GM11168 (cell line): Measurements from ENCODE around the gene RNF167.

Source experiments
- in situ Hi-C: fragments of 300-500 bp; cut with MboI; formaldehyde crosslinking; loops from one replicate; pipeline ENCODE4 v1.12.0; 2022; ENCODE audit warnings: low sequenced_read_pairs; ENCODE audit not compliant: unreplicated experiment

RNF167 gene

GRCh38 chr17:4950075-4950745 lies 10.1 kb downstream of the RNF167 start:
- in situ Hi-C loops: no loop called here

GRCh38 chr17:4950746-4951204 lies 10.7 kb downstream of the RNF167 start, which contains the start of gene ENO3:
ENO3 (plus strand) TSS chr17:4951119; CDS start chr17:4951830, 711 bp downstream.
- in situ Hi-C loops: no loop called here

- in situ Hi-C loops: no loop called here
Observed at GRCh38 chr17:4951486-4951885, 11.4 kb downstream of the RNF167 start.

GRCh38 chr17:4953451-4953961 lies 13.4 kb downstream of the RNF167 start:
- in situ Hi-C loops: no loop called here

- in situ Hi-C loops: no loop called here
Observed at GRCh38 chr17:4955091-4955490, 15.0 kb downstream of the RNF167 start.

- in situ Hi-C loops: no loop called here
Observed at GRCh38 chr17:4956493-4957061, 16.5 kb downstream of the RNF167 start.

GRCh38 chr17:4958102-4958501 lies 18.0 kb downstream of the RNF167 start:
- in situ Hi-C loops: no loop called here

GRCh38 chr17:4959261-4959965 lies 19.3 kb downstream of the RNF167 start:
- in situ Hi-C loops: no loop called here

- in situ Hi-C loops: no loop called here
Observed at GRCh38 chr17:4960279-4960922, 20.3 kb downstream of the RNF167 start.

- in situ Hi-C loops: no loop called here
Observed at GRCh38 chr17:4965311-4965986, 25.4 kb downstream of the RNF167 start.

GRCh38 chr17:4966844-4967538 lies 26.9 kb downstream of the RNF167 start:
- in situ Hi-C loops: no loop called here

GRCh38 chr17:4967539-4968485 lies 27.7 kb downstream of the RNF167 start, which contains the start of gene SPAG7:
SPAG7 (minus strand) TSS chr17:4967817; CDS start chr17:4967804, 13 bp downstream.
- in situ Hi-C loops: no loop called here

GRCh38 chr17:4968486-4969046 lies 28.5 kb downstream of the RNF167 start:
- in situ Hi-C loops: no loop called here

- in situ Hi-C loops: no loop called here
Observed at GRCh38 chr17:4969047-4969550, 29.0 kb downstream of the RNF167 start.

- in situ Hi-C loops: loop anchor here (10.0 kb wide), 1 partner anchor 95 kb away; no protein-coding TSS in a partner anchor
Observed at GRCh38 chr17:4969551-4970173, 29.6 kb downstream of the RNF167 start.

GRCh38 chr17:4970273-4970672 lies 30.2 kb downstream of the RNF167 start:
- in situ Hi-C loops: loop anchor here (10.0 kb wide), 1 partner anchor 95 kb away; no protein-coding TSS in a partner anchor

GRCh38 chr17:4971826-4972225 lies 31.8 kb downstream of the RNF167 start:
- in situ Hi-C loops: loop anchor here (10.0 kb wide), 1 partner anchor 93 kb away; no protein-coding TSS in a partner anchor
